Measurements from ENCODE around the gene MTUS2. TPM values are rescaled to one million over a fixed set of nuclear protein-coding genes. Genes with fewer than 3 reads are reported as not detected.

The MTUS2 gene
- total RNA-seq, 1 experiment from 2014 or later = 0.11 TPM

- POLR2A ChIA-PET (ENCODE audit: low non-redundant PET) = no interaction called here
- no TSS peak for BruUV-seq (replicated peaks)
Measured at GRCh38 chr13:28958441-28958840, 138.3 kb downstream of the MTUS2 start.

GRCh38 chr13:28964052-28964451, 143.9 kb downstream of the MTUS2 start:
- ChIA-PET POLR2A (ENCODE audit: low non-redundant PET) (no interaction called here), CTCF (no interaction called here)
- H3K27ac ChIP-seq (ENCODE audit: low read depth, low read length, poor library complexity, severe bottlenecking) = no peak overlapping the region
- no peaks in the 10 kb centered on the region for H3K4me1 ChIP-seq (ENCODE audit: insufficient read depth, low read length, poor library complexity, severe bottlenecking)
- no TSS peak for BruUV-seq (replicated peaks)
- H3K27me3 ChIP-seq (replicated peaks; ENCODE audit: insufficient read depth, low read depth, low read length, poor library complexity) = peaks cover 13% of the 10 kb centered on the region
- TF ChIP-seq EZH2 (IDR thresholded peaks at IDR 0.05; ENCODE audit: borderline replicate concordance, low read depth, low read length, poor library complexity, severe bottlenecking) = no peak
- H3K36me3 ChIP-seq (ENCODE audit: insufficient read depth, low read length, poor library complexity, severe bottlenecking) = no peaks in the 10 kb centered on the region
- no peaks in the 10 kb centered on the region for H3K9me3 ChIP-seq (ENCODE audit: low read depth, low read length, poor library complexity, severe bottlenecking)
- no peak overlapping the region for H3K4me3 ChIP-seq (ENCODE audit: low read depth, low read length, poor library complexity, severe bottlenecking)
- no peak for DNase-seq (ENCODE audit: low spot score)
- intact Hi-C loops (cut with micrococcal nuclease; ENCODE audit: unreplicated experiment) = no loop called here

More at GRCh38 chr13:28958441-28958840, 138.3 kb downstream of the MTUS2 start:
- CTCF ChIA-PET = no interaction called here
- Histone ChIP-seq H3K36me3 (ENCODE audit: insufficient read depth, low read length, poor library complexity, severe bottlenecking) (no peaks in the 10 kb centered on the region), H3K9me3 (ENCODE audit: low read depth, low read length, poor library complexity, severe bottlenecking) (no peaks in the 10 kb centered on the region), H3K27ac (ENCODE audit: low read depth, low read length, poor library complexity, severe bottlenecking) (no peak overlapping the region), H3K27me3 (replicated peaks; ENCODE audit: insufficient read depth, low read depth, low read length, poor library complexity) (peaks cover 20% of the 10 kb centered on the region), H3K4me3 (ENCODE audit: low read depth, low read length, poor library complexity, severe bottlenecking) (no peak overlapping the region), H3K4me1 (ENCODE audit: insufficient read depth, low read length, poor library complexity, severe bottlenecking) (no peaks in the 10 kb centered on the region)
- DNase-seq (ENCODE audit: low spot score) = no peak
- intact Hi-C loops (cut with micrococcal nuclease; ENCODE audit: unreplicated experiment) = loop anchor here (5.0 kb wide), 1 partner anchor 404 kb away; no protein-coding TSS in a partner anchor
- no peak for TF ChIP-seq CTCF (conservative IDR thresholded peaks at IDR 0.05; ENCODE audit: low read depth, low read length)
- TF ChIP-seq EZH2 (IDR thresholded peaks at IDR 0.05; ENCODE audit: borderline replicate concordance, low read depth, low read length, poor library complexity, severe bottlenecking) = no peak

- no peak overlapping the region for H3K27ac ChIP-seq (ENCODE audit: low read depth, low read length, poor library complexity, severe bottlenecking)
- POLR2A ChIA-PET (ENCODE audit: low non-redundant PET) = no interaction called here
- no TSS peak for BruUV-seq (replicated peaks)
Measured at GRCh38 chr13:28964803-28965202, 144.7 kb downstream of the MTUS2 start.

More at GRCh38 chr13:28964803-28965202, 144.7 kb downstream of the MTUS2 start:
- TF ChIP-seq EZH2 (IDR thresholded peaks at IDR 0.05; ENCODE audit: borderline replicate concordance, low read depth, low read length, poor library complexity, severe bottlenecking) (no peak), CTCF (conservative IDR thresholded peaks at IDR 0.05; ENCODE audit: low read depth, low read length) (no peak)
- Histone ChIP-seq H3K36me3 (ENCODE audit: insufficient read depth, low read length, poor library complexity, severe bottlenecking) (no peaks in the 10 kb centered on the region), H3K4me1 (ENCODE audit: insufficient read depth, low read length, poor library complexity, severe bottlenecking) (no peaks in the 10 kb centered on the region), H3K9me3 (ENCODE audit: low read depth, low read length, poor library complexity, severe bottlenecking) (no peaks in the 10 kb centered on the region), H3K27me3 (replicated peaks; ENCODE audit: insufficient read depth, low read depth, low read length, poor library complexity) (peaks cover 10% of the 10 kb centered on the region), H3K4me3 (ENCODE audit: low read depth, low read length, poor library complexity, severe bottlenecking) (no peak overlapping the region)
- intact Hi-C loops (cut with micrococcal nuclease; ENCODE audit: unreplicated experiment) = no loop called here
- CTCF ChIA-PET = no interaction called here
- DNase-seq (ENCODE audit: low spot score) = no peak
